IPS-NIHi7 (cell line): ENCODE results near the gene CRISP1.
"Not testable (repeated sequence)": the region's sequence is repeated elsewhere in the genome, so short reads cannot be mapped to it uniquely, and the experiment has no call there.

Source experiments
- DNase-seq: peaks from one replicate; pipeline ENCODE4 v3.0.0; 2012; ENCODE audit warnings: mixed read lengths; ENCODE audit errors: extremely low spot score

CRISP1 gene

GRCh38 chr6:49841424-49841823 lies 24.9 kb downstream of the CRISP1 start:
- DNase-seq = no peak

GRCh38 chr6:49839957-49840356 lies 26.4 kb downstream of the CRISP1 start:
- no peak for DNase-seq

- no peak for DNase-seq
Measured at GRCh38 chr6:49839162-49839561, 27.2 kb downstream of the CRISP1 start.

- DNase-seq = no peak
Measured at GRCh38 chr6:49835140-49835539, 31.2 kb downstream of the CRISP1 start.

GRCh38 chr6:49833386-49833785 lies 32.9 kb downstream of the CRISP1 start:
- DNase-seq = no peak

GRCh38 chr6:49826743-49827406 lies 39.5 kb downstream of the CRISP1 start:
- DNase-seq = no peak

- DNase-seq = no peak
Measured at GRCh38 chr6:49815166-49815565, 51.2 kb downstream of the CRISP1 start.

DNA sequence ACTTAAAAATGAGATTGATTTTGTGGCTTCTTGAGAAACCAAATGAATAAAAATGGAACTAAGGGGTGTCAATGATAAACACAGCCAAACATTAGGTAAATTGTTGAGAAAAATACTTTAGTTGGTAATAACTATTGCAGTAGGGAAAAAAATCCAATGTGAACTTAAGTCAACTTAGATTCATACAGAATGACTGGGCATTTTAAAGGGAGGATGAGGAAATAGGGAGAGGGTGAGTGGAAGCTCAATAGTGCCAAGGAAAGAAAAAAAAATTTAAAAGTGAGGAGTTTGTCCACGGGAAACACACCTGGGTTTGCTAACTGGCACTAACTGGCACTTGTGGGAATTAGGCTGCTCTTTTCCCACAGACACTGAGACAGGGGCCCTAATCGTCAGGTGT lies 53.1 kb downstream of the CRISP1 start:
- no peak for DNase-seq

DNA sequence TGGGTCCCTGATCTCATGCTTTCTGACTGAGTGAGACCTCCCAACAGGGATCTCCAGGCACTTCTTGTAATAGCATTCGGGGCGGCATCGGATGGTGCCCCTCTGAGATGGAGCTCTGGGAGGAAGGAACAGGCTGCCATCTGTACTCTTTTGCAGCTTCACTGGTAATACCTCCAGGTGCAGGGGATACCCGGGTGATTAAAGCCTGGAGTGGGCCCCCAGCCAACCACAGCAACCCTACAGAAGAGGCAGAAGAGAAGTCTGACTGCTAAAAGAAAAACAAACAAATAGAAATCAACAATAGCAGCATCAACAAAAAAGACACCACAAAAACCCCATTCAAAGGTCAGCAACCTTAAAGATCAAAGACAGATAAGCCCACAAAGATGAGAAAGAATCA lies 60.2 kb downstream of the CRISP1 start:
- no peak for DNase-seq

DNA sequence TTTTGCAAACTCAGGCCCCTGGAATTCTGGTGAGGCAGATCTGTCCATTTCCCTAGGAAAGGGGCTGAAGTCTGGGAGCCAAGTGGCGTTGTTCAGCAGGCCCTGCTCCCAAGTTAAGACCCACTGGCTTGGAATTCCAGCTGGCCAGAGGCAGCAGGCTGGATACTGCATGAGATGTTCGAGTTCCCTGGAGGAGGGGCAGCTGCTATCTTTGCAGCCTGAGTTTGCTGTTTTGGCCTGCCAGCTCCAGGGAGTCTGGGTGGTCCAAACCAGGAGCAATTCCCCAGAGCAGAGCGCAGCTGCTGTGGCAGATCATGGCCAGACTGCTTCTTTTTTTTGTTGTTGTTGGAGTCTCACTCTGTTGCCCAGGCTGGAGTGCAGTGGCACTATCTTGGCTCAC lies 61.1 kb downstream of the CRISP1 start:
- no peak for DNase-seq

DNA sequence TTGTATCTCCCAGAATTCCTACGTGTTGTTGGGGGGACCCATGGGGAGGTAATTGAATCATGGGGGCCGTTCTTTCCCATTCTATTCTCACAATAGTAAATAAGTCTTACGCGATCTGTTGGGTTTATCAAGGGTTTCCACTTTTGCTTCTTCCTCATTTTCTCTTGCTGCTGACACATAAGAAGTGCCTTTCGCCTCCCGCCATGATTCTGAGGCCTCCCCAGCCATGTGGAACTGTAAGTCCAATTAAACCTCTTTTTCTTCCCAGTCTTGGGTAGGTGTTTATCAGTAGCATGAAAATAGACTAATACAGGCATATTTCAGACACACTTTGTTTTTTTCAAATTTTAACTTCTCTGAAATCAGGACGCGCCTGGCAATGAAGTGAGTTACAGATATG lies 64.8 kb downstream of the CRISP1 start:
- no peak for DNase-seq

DNA sequence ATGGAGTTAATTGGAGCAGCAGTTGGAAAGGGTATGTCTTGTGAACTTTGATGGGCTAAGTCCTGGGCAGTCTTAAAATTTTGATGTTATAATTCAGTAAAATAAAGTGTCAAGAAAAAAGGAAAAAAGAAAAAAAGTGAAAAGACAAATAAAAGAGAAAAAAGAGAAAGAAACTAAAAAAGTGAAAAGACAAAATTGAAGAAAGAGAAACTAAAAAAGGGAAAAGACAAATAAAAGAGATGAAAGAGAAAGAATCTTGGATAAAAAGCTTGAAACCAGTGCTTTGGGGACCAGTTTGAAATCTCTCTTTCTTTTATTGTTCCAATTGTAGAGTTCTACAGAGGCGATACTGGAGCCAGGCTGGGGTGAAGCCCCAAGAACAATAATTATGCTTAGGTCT lies 67.2 kb downstream of the CRISP1 start:
- DNase-seq = no peak

DNA sequence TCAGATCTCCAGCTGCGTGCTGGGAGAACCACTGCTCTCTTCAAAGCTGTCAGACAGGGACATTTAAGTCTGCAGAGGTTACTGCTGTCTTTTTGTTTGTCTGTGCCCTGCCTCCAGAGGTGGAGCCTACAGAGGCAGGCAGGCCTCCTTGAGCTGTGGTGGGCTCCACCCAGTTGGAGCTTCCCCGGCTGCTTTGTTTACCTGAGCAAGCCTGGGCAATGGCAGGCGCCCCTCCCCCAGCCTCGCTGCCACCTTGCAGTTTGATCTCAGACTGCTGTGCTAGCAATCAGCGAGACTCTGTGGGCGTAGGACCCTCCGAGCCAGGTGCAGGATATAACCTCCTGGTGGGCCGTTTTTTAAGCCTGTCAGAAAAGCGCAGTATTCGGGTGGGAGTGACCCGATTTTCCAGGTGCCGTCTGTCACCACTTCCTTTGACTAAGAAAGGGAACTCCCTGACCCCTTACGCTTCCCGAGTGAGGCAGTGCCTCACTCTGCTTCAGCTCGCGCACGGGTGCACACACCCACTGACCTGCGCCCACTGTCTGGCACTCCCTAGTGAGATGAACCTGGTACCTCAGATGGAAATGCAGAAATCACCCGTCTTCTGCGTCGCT lies 69.4 kb downstream of the CRISP1 start:
- not testable (repeated sequence) for DNase-seq

GRCh38 chr6:49790341-49790740 lies 76.0 kb downstream of the CRISP1 start:
- DNase-seq = no peak

DNA sequence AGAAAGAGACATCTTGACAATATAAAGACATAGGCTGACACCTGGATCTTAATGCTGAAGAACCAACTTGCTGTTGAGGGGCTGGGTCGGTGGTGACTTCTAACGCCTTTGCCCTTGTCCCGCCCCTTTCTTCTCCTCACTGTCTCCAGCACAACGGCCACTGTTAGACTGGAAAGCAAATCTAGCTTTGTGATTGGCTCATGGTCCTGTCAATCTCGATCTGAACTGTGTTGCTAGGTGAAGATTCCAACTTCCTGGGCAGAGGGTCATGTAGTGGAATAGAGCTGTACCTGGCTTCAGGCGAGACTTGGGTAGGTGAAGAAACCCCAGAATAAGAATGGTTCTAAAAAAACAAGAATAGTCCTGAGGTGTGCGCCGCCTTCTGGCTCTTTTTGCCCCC lies 79.2 kb downstream of the CRISP1 start, which contains the start of gene PGK2:
Gene PGK2 (minus strand): TSS at position 110 of the 400 bp plus-strand sequence. CDS start 98 bp downstream, at position 12.
- peak; percentile 64 for DNase-seq

DNA sequence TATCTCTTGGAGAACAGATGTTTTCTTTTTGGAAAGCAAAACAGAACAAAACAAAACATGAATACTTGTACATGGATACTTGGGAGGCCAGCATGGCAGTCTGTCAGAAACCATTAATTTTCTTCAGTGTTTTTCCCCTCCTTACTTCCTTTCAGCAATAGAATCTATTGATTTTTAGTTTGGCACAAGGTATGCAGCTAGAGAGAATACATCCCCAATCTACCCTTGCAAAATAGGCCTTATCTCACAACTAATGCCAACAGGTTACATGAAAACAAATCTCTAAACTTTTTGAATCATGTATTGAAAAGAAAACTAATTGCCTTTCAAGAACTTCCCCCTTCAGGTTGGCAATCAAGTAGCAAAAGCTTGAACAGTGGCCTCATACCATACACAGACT lies 82.1 kb downstream of the CRISP1 start:
- DNase-seq = no peak
